A673 (cell line): ENCODE results near the gene DYNC2LI1. TPM values are rescaled to one million over a fixed set of nuclear protein-coding genes. Genes with fewer than 3 reads are reported as not detected.

Experiments used
- BruUV-seq: library from RNA; stranded (reverse); fragments of 400-500 nt; replicated peaks from 2 replicates; lab custom pipeline; 2021; lab: Mats Ljungman, UMichigan
- CTCF ChIA-PET: fragments of 300-600 bp; sonication (Branson Sonifier 250); formaldehyde crosslinking; loops from one replicate; lab custom pipeline; 2022; ENCODE audit warnings: antibody characterized with exemption; lab: Charles Lee
- POLR2A ChIA-PET: fragments of 300-600 bp; sonication (Branson Sonifier 250); formaldehyde crosslinking; loops from one replicate; lab custom pipeline; 2022; ENCODE audit warnings: antibody characterized with exemption; ENCODE audit not compliant: low non-redundant PET; lab: Charles Lee
- DNase-seq: peaks from one replicate; pipeline ENCODE4 v3.0.0-alpha.2; 2015; ENCODE audit warnings: low spot score
- H3K27ac ChIP-seq: fragments of 200-600 bp; sonication (generic); 2 replicates; pipeline ENCODE4 v1.5.1; 2016; ENCODE audit warnings: mixed run types, low read depth, mild to moderate bottlenecking, mixed read lengths, antibody characterized with exemption, low read length; ENCODE audit not compliant: poor library complexity, severe bottlenecking
- H3K27me3 ChIP-seq: fragments of 200-600 bp; sonication (generic); replicated peaks from 2 replicates; pipeline ENCODE4 v1.6.1; 2017; ENCODE audit warnings: mixed run types, low read depth, mild to moderate bottlenecking, mixed read lengths, antibody characterized with exemption, low read length; ENCODE audit not compliant: insufficient read depth, poor library complexity
- H3K36me3 ChIP-seq: fragments of 200-600 bp; sonication (generic); 2 replicates; pipeline ENCODE4 v1.6.1; 2016; ENCODE audit warnings: mixed run types, mild to moderate bottlenecking, mixed read lengths, antibody characterized with exemption, low read length; ENCODE audit not compliant: insufficient read depth, poor library complexity, severe bottlenecking
- H3K4me1 ChIP-seq: fragments of 200-600 bp; sonication (generic); 2 replicates; pipeline ENCODE4 v1.6.1; 2017; ENCODE audit warnings: mixed run types, mild to moderate bottlenecking, mixed read lengths, antibody characterized with exemption, low read length; ENCODE audit not compliant: insufficient read depth, poor library complexity, severe bottlenecking
- H3K4me3 ChIP-seq: fragments of 200-600 bp; sonication (generic); 2 replicates; pipeline ENCODE4 v1.5.1; 2016; ENCODE audit warnings: low read depth, mixed run types, mild to moderate bottlenecking, mixed read lengths, low read length; ENCODE audit not compliant: poor library complexity, severe bottlenecking
- H3K9me3 ChIP-seq: fragments of 200-600 bp; sonication (generic); 2 replicates; pipeline ENCODE4 v1.6.1; 2016; ENCODE audit warnings: mixed run types, low read depth, mild to moderate bottlenecking, mixed read lengths, antibody characterized with exemption, low read length; ENCODE audit not compliant: poor library complexity, severe bottlenecking
- EZH2 ChIP-seq: fragments of 200-600 bp; sonication (generic); IDR thresholded peaks from 2 replicates; pipeline ENCODE4 v1.6.1; 2017; ENCODE audit warnings: borderline replicate concordance, low read depth, mild to moderate bottlenecking, mixed read lengths, antibody characterized with exemption, low read length; ENCODE audit not compliant: poor library complexity, severe bottlenecking
- intact Hi-C: fragments of 100-400 bp; cut with micrococcal nuclease; formaldehyde crosslinking; loops from one replicate; pipeline ENCODE4 v1.10.0; 2022; ENCODE audit not compliant: unreplicated experiment
- total RNA-seq: library from RNA; stranded (reverse); gene quantifications from 2 replicates; pipeline ENCODE4 v1.2.3, GENCODE V29; 2021
- TF ChIP-seq, protein P1 (sequence below): fragments of 300-800, 200-600 bp; sonication (generic); conservative IDR thresholded peaks from 2 replicates; pipeline ENCODE4 v1.5.1; 2017; ENCODE audit warnings: low read depth, mild to moderate bottlenecking, antibody characterized with exemption, low read length, moderate library complexity, mixed read lengths

Gene DYNC2LI1
- total RNA-seq, 1 experiment from 2014 or later, result 14.8 TPM

- TF ChIP-seq, protein P1, sequence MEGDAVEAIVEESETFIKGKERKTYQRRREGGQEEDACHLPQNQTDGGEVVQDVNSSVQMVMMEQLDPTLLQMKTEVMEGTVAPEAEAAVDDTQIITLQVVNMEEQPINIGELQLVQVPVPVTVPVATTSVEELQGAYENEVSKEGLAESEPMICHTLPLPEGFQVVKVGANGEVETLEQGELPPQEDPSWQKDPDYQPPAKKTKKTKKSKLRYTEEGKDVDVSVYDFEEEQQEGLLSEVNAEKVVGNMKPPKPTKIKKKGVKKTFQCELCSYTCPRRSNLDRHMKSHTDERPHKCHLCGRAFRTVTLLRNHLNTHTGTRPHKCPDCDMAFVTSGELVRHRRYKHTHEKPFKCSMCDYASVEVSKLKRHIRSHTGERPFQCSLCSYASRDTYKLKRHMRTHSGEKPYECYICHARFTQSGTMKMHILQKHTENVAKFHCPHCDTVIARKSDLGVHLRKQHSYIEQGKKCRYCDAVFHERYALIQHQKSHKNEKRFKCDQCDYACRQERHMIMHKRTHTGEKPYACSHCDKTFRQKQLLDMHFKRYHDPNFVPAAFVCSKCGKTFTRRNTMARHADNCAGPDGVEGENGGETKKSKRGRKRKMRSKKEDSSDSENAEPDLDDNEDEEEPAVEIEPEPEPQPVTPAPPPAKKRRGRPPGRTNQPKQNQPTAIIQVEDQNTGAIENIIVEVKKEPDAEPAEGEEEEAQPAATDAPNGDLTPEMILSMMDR, result no peak
- TF ChIP-seq EZH2, result no peak
- intact Hi-C loops, result no loop called here
- Histone ChIP-seq H3K9me3 (no peaks in the 10 kb centered on the region), H3K27me3 (no peaks in the 10 kb centered on the region), H3K27ac (no peak overlapping the region), H3K4me1 (no peaks in the 10 kb centered on the region), H3K4me3 (no peak overlapping the region), H3K36me3 (no peaks in the 10 kb centered on the region)
- DNase-seq, result no peak
- ChIA-PET CTCF (interaction anchor here (0.7 kb wide), 2 partner anchors 152 to 488 kb away, joined by 4 to 7 read pairs; no protein-coding TSS in a partner anchor), POLR2A (no interaction called here)
- BruUV-seq, result no TSS peak
These were observed 22.4 kb downstream of the DYNC2LI1 start for GRCh38 chr2:43796206-43796605.

DNA sequence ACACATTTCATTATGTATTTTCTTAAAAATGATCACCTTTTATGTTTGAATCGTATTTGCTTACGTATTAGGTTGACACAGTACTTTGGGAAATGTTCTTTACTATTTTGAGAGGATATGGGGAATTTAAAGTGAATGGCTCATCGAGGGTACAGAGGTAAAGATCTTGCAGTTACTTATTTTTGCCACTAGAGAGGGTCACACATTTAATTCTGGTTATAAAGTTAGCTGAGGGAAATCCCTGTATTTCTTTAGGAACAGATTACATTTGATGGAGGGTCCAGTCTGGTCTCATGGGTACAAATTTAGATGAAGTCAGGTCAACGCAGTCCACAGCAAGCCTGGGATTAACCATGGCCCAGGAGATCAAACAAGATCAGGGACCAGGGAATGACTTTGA lies 24.5 kb downstream of the DYNC2LI1 start:
- Histone ChIP-seq H3K4me3 (no peak overlapping the region), H3K9me3 (no peaks in the 10 kb centered on the region), H3K27ac (no peak overlapping the region), H3K27me3 (no peaks in the 10 kb centered on the region), H3K4me1 (no peaks in the 10 kb centered on the region), H3K36me3 (no peaks in the 10 kb centered on the region)
- TF ChIP-seq, protein P1, result peak; percentile 54
- TF ChIP-seq EZH2, result no peak
- POLR2A ChIA-PET, result no interaction called here
- peak; percentile 15 for DNase-seq
- CTCF ChIA-PET, result interaction anchor here (0.7 kb wide), 2 partner anchors 24 to 269 kb away, joined by 3 to 4 read pairs; no protein-coding TSS in a partner anchor
- intact Hi-C loops, result no loop called here
- no TSS peak for BruUV-seq

GRCh38 chr2:43800894-43801293 lies 27.1 kb downstream of the DYNC2LI1 start:
- Histone ChIP-seq H3K4me1 (no peaks in the 10 kb centered on the region), H3K9me3 (no peaks in the 10 kb centered on the region), H3K4me3 (no peak overlapping the region), H3K27me3 (no peaks in the 10 kb centered on the region), H3K27ac (no peak overlapping the region), H3K36me3 (no peaks in the 10 kb centered on the region)
- DNase-seq, result no peak
- POLR2A ChIA-PET, result no interaction called here
- BruUV-seq, result no TSS peak
- intact Hi-C loops, result no loop called here
- CTCF ChIA-PET, result no interaction called here
- TF ChIP-seq EZH2, result no peak
- TF ChIP-seq, protein P1, result no peak
